ENCODE measurements around the gene NOTCH2NLA.
"Not testable (repeated sequence)": the region's sequence is repeated elsewhere in the genome, so short reads cannot be mapped to it uniquely, and the experiment has no call there.

- TF ChIP-seq POLR2A, POLR2AphosphoS5 (IDR thresholded peaks at IDR 0.05): not testable (repeated sequence)
- TF ChIP-seq, protein P1, sequence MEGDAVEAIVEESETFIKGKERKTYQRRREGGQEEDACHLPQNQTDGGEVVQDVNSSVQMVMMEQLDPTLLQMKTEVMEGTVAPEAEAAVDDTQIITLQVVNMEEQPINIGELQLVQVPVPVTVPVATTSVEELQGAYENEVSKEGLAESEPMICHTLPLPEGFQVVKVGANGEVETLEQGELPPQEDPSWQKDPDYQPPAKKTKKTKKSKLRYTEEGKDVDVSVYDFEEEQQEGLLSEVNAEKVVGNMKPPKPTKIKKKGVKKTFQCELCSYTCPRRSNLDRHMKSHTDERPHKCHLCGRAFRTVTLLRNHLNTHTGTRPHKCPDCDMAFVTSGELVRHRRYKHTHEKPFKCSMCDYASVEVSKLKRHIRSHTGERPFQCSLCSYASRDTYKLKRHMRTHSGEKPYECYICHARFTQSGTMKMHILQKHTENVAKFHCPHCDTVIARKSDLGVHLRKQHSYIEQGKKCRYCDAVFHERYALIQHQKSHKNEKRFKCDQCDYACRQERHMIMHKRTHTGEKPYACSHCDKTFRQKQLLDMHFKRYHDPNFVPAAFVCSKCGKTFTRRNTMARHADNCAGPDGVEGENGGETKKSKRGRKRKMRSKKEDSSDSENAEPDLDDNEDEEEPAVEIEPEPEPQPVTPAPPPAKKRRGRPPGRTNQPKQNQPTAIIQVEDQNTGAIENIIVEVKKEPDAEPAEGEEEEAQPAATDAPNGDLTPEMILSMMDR (IDR thresholded peaks at IDR 0.05 in 8 of 11, conservative IDR thresholded peaks at IDR 0.05 in 3 of 11): not testable (repeated sequence)
These were observed 54.3 kb downstream of the NOTCH2NLA start for GRCh38 chr1:146174531-146174930.
